Upper lobe of right lung (tissue), 1 donor: ENCODE data around the gene SMIM32. TPM values are rescaled to one million over a fixed set of nuclear protein-coding genes. Genes with fewer than 3 reads are reported as not detected.

Source experiments
- ATAC-seq: fragments of 200-7000 bp; cut with Tn5 transposase; one replicate; pipeline ENCODE4 v1.9.1; 2020; ENCODE audit warnings: mild to moderate bottlenecking, moderate library complexity
- DNase-seq: peaks from one replicate; pipeline ENCODE4 v3.0.0-alpha.2; 2020
- H3K27ac ChIP-seq: fragments of 200-600 bp; one replicate; pipeline ENCODE4 v1.8.0; 2022
- H3K27me3 ChIP-seq: fragments of 200-600 bp; one replicate; pipeline ENCODE4 v1.8.0; 2022; ENCODE audit warnings: mild to moderate bottlenecking
- H3K36me3 ChIP-seq: fragments of 200-600 bp; one replicate; pipeline ENCODE4 v1.8.0; 2022
- H3K4me1 ChIP-seq: fragments of 200-600 bp; one replicate; pipeline ENCODE4 v1.8.0; 2022
- H3K4me3 ChIP-seq: fragments of 200-600 bp; one replicate; pipeline ENCODE4 v1.8.0; 2022; ENCODE audit warnings: mild to moderate bottlenecking
- H3K9me3 ChIP-seq: fragments of 200-600 bp; one replicate; pipeline ENCODE4 v1.8.0; 2022
- intact Hi-C: fragments of 100-400 bp; cut with DNase I; formaldehyde crosslinking; loops from one replicate; pipeline ENCODE4 v1.11.0; 2022
- total RNA-seq: library from RNA; stranded (reverse); fragmentation: NEBNext Ultra II Directional; extraction: Animal tissue kit (Norgen Biotek cat#: 25700); gene quantifications from one replicate; pipeline ENCODE4 v1.2.1, GENCODE V29; 2021
- TF ChIP-seq, protein P1 (sequence below): fragments of 200-600 bp; IDR thresholded peaks from one replicate; pipeline ENCODE4 v1.8.0; 2022; ENCODE audit warnings: antibody characterized with exemption
- donor health status: DM: no; HTN: yes; CAD: no; lungs with severe emphysema.

Gene SMIM32
- total RNA-seq, 1 donor from 2014 or later: not detected

DNA sequence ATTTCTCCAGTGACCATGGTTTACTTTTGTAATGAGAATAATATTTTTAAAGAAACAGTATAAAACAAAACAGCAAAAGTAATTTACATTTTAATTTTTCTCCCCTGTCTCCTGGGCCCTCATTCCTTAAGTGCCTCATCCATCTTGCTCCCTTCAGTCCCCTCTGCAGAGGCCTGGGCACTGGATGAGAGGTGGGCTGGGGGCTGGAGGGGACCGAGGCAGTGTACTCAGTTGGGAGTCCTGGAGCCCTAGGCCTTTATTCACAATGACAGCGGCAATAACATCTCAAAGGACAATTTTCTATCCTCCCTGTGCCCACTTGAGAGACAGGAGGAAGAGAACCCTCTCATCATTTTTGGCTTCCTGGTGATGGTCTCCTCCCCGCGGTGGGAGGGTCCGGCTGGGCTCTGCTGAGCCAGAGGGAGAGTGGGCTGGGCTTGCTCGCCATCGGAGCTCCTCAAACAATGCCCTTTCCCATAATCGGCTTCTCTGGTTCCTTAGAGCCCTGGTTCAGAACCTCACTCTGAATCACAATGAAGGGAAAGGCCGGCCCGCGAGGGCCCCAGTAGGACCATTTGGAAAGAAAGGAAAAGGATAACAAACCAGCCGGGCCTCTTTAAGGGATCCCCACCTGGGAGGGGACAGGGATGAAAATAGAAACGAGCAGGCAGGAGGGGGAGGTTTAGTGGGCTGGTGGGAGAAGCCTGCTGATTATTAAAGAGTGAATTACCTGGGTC, 9.7 kb upstream of the SMIM32 start:
- TF ChIP-seq, protein P1, sequence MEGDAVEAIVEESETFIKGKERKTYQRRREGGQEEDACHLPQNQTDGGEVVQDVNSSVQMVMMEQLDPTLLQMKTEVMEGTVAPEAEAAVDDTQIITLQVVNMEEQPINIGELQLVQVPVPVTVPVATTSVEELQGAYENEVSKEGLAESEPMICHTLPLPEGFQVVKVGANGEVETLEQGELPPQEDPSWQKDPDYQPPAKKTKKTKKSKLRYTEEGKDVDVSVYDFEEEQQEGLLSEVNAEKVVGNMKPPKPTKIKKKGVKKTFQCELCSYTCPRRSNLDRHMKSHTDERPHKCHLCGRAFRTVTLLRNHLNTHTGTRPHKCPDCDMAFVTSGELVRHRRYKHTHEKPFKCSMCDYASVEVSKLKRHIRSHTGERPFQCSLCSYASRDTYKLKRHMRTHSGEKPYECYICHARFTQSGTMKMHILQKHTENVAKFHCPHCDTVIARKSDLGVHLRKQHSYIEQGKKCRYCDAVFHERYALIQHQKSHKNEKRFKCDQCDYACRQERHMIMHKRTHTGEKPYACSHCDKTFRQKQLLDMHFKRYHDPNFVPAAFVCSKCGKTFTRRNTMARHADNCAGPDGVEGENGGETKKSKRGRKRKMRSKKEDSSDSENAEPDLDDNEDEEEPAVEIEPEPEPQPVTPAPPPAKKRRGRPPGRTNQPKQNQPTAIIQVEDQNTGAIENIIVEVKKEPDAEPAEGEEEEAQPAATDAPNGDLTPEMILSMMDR: no peak
- Histone ChIP-seq H3K4me3 (no peak overlapping the region), H3K27ac (no peak overlapping the region), H3K9me3 (no peaks in the 10 kb centered on the region), H3K27me3 (no peaks in the 10 kb centered on the region), H3K4me1 (no peaks in the 10 kb centered on the region), H3K36me3 (no peaks in the 10 kb centered on the region)
- DNase-seq (peak; percentile 40), ATAC-seq (no peak)
- intact Hi-C loops: no loop called here

DNA sequence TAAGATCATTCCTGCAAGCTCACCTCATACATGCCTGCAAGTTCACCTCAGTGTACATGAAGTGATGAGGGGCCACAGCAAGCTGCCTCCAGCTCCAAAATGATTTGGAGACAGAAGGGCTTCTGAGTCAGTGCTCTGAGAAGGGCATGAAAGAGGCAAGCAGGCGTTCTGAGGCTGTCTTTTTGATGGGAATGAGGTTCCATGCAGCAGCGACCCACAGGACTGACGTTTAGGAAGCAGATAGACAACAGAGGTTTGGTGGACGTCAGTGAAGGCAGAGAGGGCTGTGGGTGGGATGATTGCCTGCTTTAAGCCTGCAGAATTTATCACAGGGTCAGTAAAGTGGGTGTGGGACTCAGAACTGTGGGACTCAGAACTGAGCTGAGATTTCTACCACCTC, 8.9 kb upstream of the SMIM32 start:
- H3K27ac ChIP-seq: no peak overlapping the region
- no peak overlapping the region for H3K4me3 ChIP-seq
- H3K36me3 ChIP-seq: no peaks in the 10 kb centered on the region
- ATAC-seq (no peak), DNase-seq (peak; percentile 32)
- H3K4me1 ChIP-seq: no peaks in the 10 kb centered on the region
- H3K27me3 ChIP-seq: no peaks in the 10 kb centered on the region
- TF ChIP-seq, protein P1: no peak
- intact Hi-C loops: no loop called here
- H3K9me3 ChIP-seq: no peaks in the 10 kb centered on the region

DNA sequence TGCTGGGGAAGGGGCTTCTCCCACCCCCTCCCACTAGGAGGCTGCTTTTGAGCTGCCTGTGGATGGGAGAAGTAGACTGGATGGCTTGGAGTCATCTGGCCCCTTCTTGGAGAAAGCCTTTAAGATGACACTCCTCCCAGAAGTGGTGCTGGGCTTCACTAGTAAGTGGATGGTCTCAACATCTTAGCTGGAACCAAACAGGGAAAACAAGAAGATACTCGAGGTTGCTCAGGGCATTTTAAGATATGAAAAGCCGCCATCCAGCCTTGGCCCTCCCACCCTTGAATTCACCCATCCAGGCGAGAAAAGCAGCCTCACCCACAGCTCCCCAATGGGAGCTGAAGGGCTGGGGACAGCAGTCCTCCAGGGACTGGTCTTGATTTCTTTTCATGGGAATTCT, 7.8 kb upstream of the SMIM32 start:
- Histone ChIP-seq H3K27me3 (peaks cover 5% of the 10 kb centered on the region), H3K36me3 (no peaks in the 10 kb centered on the region), H3K4me3 (no peak overlapping the region), H3K4me1 (no peaks in the 10 kb centered on the region), H3K9me3 (no peaks in the 10 kb centered on the region), H3K27ac (no peak overlapping the region)
- no peak for ATAC-seq
- DNase-seq: no peak
- intact Hi-C loops: no loop called here
- TF ChIP-seq, protein P1: no peak

DNA sequence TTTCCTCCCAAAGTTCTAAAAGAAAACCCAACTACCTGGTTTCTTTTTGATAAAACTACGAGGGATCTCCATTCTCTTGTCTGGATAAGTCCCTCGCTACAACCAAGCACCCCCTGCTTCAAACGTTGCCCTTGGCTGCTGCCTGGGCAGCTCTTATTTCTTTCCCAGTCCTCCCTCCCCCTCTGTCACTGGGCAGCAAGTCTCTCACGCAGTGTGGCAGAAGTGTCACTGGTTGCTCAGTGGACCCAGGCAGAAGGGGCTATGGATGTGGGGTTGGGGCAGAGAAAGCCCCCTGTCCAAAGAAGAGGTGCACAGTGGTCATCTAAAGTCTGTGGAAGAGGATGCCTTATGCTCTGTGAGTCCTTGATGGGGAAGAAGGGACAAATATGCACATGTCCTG, 7.2 kb upstream of the SMIM32 start:
- H3K27me3 ChIP-seq: peaks cover 9% of the 10 kb centered on the region

DNA sequence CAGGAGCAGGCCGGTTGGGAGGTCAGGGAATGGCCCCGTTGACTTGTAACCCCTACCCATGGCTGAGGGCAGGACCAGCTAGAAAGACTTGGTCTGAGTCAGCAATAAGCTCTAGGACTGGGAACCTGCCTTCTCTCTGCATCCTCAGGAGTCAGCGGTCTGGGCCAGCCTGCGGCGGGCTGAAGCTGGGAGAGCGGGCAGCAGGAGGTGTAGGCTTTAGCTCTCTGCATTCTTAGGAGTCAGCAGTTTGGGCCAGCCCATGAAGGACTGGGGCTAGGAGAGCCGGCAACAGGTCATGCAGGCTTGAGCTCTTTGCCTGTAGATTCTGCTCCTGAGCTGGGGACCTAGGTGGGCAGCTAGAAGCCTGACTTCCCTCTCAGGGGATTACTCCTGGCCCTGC, 6.4 kb upstream of the SMIM32 start:
- Histone ChIP-seq H3K9me3 (no peaks in the 10 kb centered on the region), H3K4me3 (no peak overlapping the region), H3K27me3 (peaks cover 12% of the 10 kb centered on the region), H3K27ac (no peak overlapping the region), H3K4me1 (no peaks in the 10 kb centered on the region), H3K36me3 (no peaks in the 10 kb centered on the region)
- DNase-seq (peak; percentile 27), ATAC-seq (no peak)
- intact Hi-C loops: no loop called here
- TF ChIP-seq, protein P1: no peak

More for the DNA sequence above, 7.2 kb upstream of the SMIM32 start:
- Histone ChIP-seq H3K36me3 (no peaks in the 10 kb centered on the region), H3K4me1 (no peaks in the 10 kb centered on the region), H3K27ac (no peak overlapping the region), H3K4me3 (no peak overlapping the region), H3K9me3 (no peaks in the 10 kb centered on the region)
- DNase-seq: no peak
- ATAC-seq: no peak
- intact Hi-C loops: no loop called here
- TF ChIP-seq, protein P1: no peak
